ENCODE results near the gene SNAPC2.

SNAPC2 gene

GRCh38 chr19:7932276-7932929 lies 12.3 kb downstream of the SNAPC2 start:
- H3K27me3 ChIP-seq (ENCODE audit: insufficient read depth, low read depth, severe bottlenecking): no peaks in the 10 kb centered on the region
- no peak for DNase-seq
- no peaks in the 10 kb centered on the region for H3K9me3 ChIP-seq (ENCODE audit: severe bottlenecking)
- no peak overlapping the region for H3K4me3 ChIP-seq (ENCODE audit: low read depth, low read length)
- peaks cover 62% of the 10 kb centered on the region for H3K36me3 ChIP-seq
- no peak overlapping the region for H3K27ac ChIP-seq
- TF ChIP-seq CTCF (IDR thresholded peaks at IDR 0.05; ENCODE audit: low read depth, low read length): no peak

GRCh38 chr19:7932930-7933300 lies 12.8 kb downstream of the SNAPC2 start:
- no peak for TF ChIP-seq CTCF (IDR thresholded peaks at IDR 0.05; ENCODE audit: low read depth, low read length)
- no peaks in the 10 kb centered on the region for H3K9me3 ChIP-seq (ENCODE audit: severe bottlenecking)
- no peak overlapping the region for H3K27ac ChIP-seq
- H3K36me3 ChIP-seq: peaks cover 67% of the 10 kb centered on the region
- H3K27me3 ChIP-seq (ENCODE audit: insufficient read depth, low read depth, severe bottlenecking): no peaks in the 10 kb centered on the region
- H3K4me3 ChIP-seq (ENCODE audit: low read depth, low read length): no peak overlapping the region
- DNase-seq: no peak

GRCh38 chr19:7933411-7933810 lies 13.3 kb downstream of the SNAPC2 start:
- H3K27me3 ChIP-seq (ENCODE audit: insufficient read depth, low read depth, severe bottlenecking): no peaks in the 10 kb centered on the region
- no peak overlapping the region for H3K4me3 ChIP-seq (ENCODE audit: low read depth, low read length)
- TF ChIP-seq CTCF (IDR thresholded peaks at IDR 0.05; ENCODE audit: low read depth, low read length): peak; percentile 65
- peaks cover 72% of the 10 kb centered on the region for H3K36me3 ChIP-seq
- no peak for DNase-seq
- H3K9me3 ChIP-seq (ENCODE audit: severe bottlenecking): no peaks in the 10 kb centered on the region
- no peak overlapping the region for H3K27ac ChIP-seq

- H3K4me3 ChIP-seq (ENCODE audit: low read depth, low read length): no peak overlapping the region
- no peaks in the 10 kb centered on the region for H3K9me3 ChIP-seq (ENCODE audit: severe bottlenecking)
- no peak for DNase-seq
- H3K27me3 ChIP-seq (ENCODE audit: insufficient read depth, low read depth, severe bottlenecking): no peaks in the 10 kb centered on the region
- no peak overlapping the region for H3K27ac ChIP-seq
- H3K36me3 ChIP-seq: peaks cover 79% of the 10 kb centered on the region
- no peak for TF ChIP-seq CTCF (IDR thresholded peaks at IDR 0.05; ENCODE audit: low read depth, low read length)
These were observed 13.9 kb downstream of the SNAPC2 start for GRCh38 chr19:7933828-7934725.

GRCh38 chr19:7934766-7935165 lies 14.6 kb downstream of the SNAPC2 start:
- Histone ChIP-seq H3K27ac (no peak overlapping the region), H3K4me3 (ENCODE audit: low read depth, low read length) (no peak overlapping the region), H3K36me3 (peaks cover 82% of the 10 kb centered on the region), H3K27me3 (ENCODE audit: insufficient read depth, low read depth, severe bottlenecking) (no peaks in the 10 kb centered on the region), H3K9me3 (ENCODE audit: severe bottlenecking) (no peaks in the 10 kb centered on the region)
- no peak for TF ChIP-seq CTCF (IDR thresholded peaks at IDR 0.05; ENCODE audit: low read depth, low read length)
- DNase-seq: no peak

All from WERI-Rb-1 (cell line).